ENCODE data around the gene FIBCD1. TPM values are rescaled to one million over a fixed set of nuclear protein-coding genes. Genes with fewer than 3 reads are reported as not detected.

FIBCD1 gene
- total RNA-seq, 1 experiment from 2014 or later = 6.6 TPM

DNA sequence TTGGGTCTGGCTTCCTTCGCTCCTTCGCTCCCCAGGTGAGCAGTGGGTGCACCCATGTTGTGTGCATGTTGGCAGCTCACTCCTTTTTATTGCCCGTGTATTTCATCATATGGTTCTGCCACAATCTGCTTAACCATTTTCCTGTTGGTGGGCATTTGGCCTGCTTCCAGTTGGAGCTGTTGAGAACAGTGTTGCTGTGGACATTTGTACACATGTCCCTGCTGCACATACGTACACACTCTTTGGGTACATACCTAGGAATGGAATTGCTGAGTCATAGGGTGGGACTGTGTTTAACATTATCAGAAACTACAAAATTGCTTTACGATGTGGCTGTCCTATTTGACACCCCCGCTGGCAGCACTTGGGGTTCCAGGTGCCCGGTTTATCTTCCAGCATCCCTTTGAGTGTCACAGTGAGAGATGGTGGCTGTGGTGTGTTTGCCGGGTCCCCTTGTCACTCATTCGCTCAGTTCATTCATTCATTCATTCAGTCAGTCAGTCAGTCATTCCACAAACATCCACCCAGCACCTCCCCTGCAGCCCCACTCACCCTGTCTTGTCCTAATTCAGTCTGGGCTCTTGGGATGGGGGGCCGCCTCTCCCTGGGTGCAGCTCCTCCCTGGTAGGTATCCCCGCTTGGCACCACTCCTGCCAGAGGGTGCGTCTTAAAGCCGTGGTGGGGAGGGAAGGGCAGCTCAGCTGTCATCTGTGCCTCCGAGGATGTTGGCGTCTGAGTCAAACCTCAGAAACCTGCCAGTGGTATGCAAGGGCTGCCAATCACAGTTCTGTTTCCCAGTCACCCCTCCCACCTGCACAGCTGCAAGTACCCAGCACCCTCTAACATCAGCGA, 7.9 kb upstream of the FIBCD1 start:
- Mint-ChIP-seq H3K4me1 (no peaks in the 10 kb centered on the region), H3K27me3 (ENCODE audit: low read depth) (peaks cover 28% of the 10 kb centered on the region), H3K9me3 (peaks cover 17% of the 10 kb centered on the region), H3K27ac (no peak overlapping the region), H3K36me3 (no peaks in the 10 kb centered on the region), H3K4me3 (no peak overlapping the region)
- CTCF ChIA-PET = interaction anchor here (1.0 to 1.6 kb wide), 2 partner anchors 80 to 100 kb away, joined by 3 to 6 read pairs; no protein-coding TSS in a partner anchor
- ATAC-seq = no peak
- POLR2A ChIA-PET = no interaction called here
- DNase-seq (ENCODE audit: low spot score) = no peak
- TF ChIP-seq, protein P1, sequence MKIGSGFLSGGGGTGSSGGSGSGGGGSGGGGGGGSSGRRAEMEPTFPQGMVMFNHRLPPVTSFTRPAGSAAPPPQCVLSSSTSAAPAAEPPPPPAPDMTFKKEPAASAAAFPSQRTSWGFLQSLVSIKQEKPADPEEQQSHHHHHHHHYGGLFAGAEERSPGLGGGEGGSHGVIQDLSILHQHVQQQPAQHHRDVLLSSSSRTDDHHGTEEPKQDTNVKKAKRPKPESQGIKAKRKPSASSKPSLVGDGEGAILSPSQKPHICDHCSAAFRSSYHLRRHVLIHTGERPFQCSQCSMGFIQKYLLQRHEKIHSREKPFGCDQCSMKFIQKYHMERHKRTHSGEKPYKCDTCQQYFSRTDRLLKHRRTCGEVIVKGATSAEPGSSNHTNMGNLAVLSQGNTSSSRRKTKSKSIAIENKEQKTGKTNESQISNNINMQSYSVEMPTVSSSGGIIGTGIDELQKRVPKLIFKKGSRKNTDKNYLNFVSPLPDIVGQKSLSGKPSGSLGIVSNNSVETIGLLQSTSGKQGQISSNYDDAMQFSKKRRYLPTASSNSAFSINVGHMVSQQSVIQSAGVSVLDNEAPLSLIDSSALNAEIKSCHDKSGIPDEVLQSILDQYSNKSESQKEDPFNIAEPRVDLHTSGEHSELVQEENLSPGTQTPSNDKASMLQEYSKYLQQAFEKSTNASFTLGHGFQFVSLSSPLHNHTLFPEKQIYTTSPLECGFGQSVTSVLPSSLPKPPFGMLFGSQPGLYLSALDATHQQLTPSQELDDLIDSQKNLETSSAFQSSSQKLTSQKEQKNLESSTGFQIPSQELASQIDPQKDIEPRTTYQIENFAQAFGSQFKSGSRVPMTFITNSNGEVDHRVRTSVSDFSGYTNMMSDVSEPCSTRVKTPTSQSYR (CRISPR knock-in tag; IDR thresholded peaks at IDR 0.05) = no peak
- TF ChIP-seq CREB1 (CRISPR knock-in tag; IDR thresholded peaks at IDR 0.05) = no peak
- TF ChIP-seq, protein P2, sequence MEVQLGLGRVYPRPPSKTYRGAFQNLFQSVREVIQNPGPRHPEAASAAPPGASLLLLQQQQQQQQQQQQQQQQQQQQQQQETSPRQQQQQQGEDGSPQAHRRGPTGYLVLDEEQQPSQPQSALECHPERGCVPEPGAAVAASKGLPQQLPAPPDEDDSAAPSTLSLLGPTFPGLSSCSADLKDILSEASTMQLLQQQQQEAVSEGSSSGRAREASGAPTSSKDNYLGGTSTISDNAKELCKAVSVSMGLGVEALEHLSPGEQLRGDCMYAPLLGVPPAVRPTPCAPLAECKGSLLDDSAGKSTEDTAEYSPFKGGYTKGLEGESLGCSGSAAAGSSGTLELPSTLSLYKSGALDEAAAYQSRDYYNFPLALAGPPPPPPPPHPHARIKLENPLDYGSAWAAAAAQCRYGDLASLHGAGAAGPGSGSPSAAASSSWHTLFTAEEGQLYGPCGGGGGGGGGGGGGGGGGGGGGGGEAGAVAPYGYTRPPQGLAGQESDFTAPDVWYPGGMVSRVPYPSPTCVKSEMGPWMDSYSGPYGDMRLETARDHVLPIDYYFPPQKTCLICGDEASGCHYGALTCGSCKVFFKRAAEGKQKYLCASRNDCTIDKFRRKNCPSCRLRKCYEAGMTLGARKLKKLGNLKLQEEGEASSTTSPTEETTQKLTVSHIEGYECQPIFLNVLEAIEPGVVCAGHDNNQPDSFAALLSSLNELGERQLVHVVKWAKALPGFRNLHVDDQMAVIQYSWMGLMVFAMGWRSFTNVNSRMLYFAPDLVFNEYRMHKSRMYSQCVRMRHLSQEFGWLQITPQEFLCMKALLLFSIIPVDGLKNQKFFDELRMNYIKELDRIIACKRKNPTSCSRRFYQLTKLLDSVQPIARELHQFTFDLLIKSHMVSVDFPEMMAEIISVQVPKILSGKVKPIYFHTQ (CRISPR knock-in tag; IDR thresholded peaks at IDR 0.05) = no peak
- TF ChIP-seq, protein P3, sequence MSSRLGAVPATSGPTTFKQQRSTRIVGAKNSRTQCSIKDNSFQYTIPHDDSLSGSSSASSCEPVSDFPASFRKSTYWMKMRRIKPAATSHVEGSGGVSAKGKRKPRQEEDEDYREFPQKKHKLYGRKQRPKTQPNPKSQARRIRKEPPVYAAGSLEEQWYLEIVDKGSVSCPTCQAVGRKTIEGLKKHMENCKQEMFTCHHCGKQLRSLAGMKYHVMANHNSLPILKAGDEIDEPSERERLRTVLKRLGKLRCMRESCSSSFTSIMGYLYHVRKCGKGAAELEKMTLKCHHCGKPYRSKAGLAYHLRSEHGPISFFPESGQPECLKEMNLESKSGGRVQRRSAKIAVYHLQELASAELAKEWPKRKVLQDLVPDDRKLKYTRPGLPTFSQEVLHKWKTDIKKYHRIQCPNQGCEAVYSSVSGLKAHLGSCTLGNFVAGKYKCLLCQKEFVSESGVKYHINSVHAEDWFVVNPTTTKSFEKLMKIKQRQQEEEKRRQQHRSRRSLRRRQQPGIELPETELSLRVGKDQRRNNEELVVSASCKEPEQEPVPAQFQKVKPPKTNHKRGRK (CRISPR knock-in tag; IDR thresholded peaks at IDR 0.05; ENCODE audit: borderline replicate concordance) = no peak
- TF ChIP-seq ZNF396 (CRISPR knock-in tag; IDR thresholded peaks at IDR 0.05; ENCODE audit: borderline replicate concordance) = no peak

DNA sequence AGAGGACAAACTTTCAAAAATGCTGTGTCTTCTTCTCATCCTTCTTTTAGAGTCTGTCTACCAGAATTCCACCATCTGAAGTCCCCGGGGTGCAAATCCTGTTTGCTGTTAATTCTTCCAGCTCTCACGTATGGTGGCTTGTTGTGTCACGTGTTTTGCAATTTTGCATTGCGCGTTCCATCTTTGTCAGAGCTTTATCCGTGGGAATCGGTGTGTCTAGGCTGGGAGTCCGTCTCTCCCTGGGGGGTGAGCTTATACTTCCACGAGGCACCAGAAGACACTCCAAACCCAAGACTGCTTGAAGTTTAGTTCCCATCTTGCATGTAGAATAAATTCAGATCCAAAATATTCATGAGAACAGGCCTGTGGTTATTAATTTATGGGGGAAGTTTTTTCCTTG, 6.1 kb upstream of the FIBCD1 start:
- ChIA-PET POLR2A (no interaction called here), CTCF (interaction anchor here (0.7 to 3.1 kb wide), 3 partner anchors 53 to 101 kb away, joined by 3 to 16 read pairs (median 9); no protein-coding TSS in a partner anchor)
- Mint-ChIP-seq H3K27me3 (ENCODE audit: low read depth) (peaks cover 37% of the 10 kb centered on the region), H3K4me3 (no peak overlapping the region), H3K9me3 (peaks cover 7% of the 10 kb centered on the region), H3K27ac (no peak overlapping the region), H3K4me1 (peaks cover 8% of the 10 kb centered on the region), H3K36me3 (no peaks in the 10 kb centered on the region)
- TF ChIP-seq, protein P4, sequence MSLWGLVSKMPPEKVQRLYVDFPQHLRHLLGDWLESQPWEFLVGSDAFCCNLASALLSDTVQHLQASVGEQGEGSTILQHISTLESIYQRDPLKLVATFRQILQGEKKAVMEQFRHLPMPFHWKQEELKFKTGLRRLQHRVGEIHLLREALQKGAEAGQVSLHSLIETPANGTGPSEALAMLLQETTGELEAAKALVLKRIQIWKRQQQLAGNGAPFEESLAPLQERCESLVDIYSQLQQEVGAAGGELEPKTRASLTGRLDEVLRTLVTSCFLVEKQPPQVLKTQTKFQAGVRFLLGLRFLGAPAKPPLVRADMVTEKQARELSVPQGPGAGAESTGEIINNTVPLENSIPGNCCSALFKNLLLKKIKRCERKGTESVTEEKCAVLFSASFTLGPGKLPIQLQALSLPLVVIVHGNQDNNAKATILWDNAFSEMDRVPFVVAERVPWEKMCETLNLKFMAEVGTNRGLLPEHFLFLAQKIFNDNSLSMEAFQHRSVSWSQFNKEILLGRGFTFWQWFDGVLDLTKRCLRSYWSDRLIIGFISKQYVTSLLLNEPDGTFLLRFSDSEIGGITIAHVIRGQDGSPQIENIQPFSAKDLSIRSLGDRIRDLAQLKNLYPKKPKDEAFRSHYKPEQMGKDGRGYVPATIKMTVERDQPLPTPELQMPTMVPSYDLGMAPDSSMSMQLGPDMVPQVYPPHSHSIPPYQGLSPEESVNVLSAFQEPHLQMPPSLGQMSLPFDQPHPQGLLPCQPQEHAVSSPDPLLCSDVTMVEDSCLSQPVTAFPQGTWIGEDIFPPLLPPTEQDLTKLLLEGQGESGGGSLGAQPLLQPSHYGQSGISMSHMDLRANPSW (CRISPR knock-in tag; conservative IDR thresholded peaks at IDR 0.05; ENCODE audit: low read depth) = no peak
- TF ChIP-seq, protein P5, sequence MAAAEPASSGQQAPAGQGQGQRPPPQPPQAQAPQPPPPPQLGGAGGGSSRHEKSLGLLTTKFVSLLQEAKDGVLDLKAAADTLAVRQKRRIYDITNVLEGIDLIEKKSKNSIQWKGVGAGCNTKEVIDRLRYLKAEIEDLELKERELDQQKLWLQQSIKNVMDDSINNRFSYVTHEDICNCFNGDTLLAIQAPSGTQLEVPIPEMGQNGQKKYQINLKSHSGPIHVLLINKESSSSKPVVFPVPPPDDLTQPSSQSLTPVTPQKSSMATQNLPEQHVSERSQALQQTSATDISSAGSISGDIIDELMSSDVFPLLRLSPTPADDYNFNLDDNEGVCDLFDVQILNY (CRISPR knock-in tag; IDR thresholded peaks at IDR 0.05) = no peak
- TF ChIP-seq IRF2 (CRISPR knock-in tag; IDR thresholded peaks at IDR 0.05; ENCODE audit: borderline replicate concordance, low read depth) (no peak), SP1 (CRISPR knock-in tag; conservative IDR thresholded peaks at IDR 0.05) (no peak), OVOL2 (CRISPR knock-in tag; IDR thresholded peaks at IDR 0.05; ENCODE audit: borderline replicate concordance) (no peak), FOXK1 (CRISPR knock-in tag; IDR thresholded peaks at IDR 0.05) (no peak), ELF4 (CRISPR knock-in tag; IDR thresholded peaks at IDR 0.05; ENCODE audit: low read depth) (no peak), ESRRA (CRISPR knock-in tag; IDR thresholded peaks at IDR 0.05; ENCODE audit: borderline replicate concordance) (no peak), SMAD3 (CRISPR knock-in tag; IDR thresholded peaks at IDR 0.05; ENCODE audit: borderline replicate concordance) (no peak)
- TF ChIP-seq, protein P6, sequence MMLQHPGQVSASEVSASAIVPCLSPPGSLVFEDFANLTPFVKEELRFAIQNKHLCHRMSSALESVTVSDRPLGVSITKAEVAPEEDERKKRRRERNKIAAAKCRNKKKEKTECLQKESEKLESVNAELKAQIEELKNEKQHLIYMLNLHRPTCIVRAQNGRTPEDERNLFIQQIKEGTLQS (CRISPR knock-in tag; conservative IDR thresholded peaks at IDR 0.05) = no peak
- TF ChIP-seq, protein P7, sequence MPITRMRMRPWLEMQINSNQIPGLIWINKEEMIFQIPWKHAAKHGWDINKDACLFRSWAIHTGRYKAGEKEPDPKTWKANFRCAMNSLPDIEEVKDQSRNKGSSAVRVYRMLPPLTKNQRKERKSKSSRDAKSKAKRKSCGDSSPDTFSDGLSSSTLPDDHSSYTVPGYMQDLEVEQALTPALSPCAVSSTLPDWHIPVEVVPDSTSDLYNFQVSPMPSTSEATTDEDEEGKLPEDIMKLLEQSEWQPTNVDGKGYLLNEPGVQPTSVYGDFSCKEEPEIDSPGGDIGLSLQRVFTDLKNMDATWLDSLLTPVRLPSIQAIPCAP (CRISPR knock-in tag; IDR thresholded peaks at IDR 0.05) = no peak
- ATAC-seq (no peak), DNase-seq (ENCODE audit: low spot score) (no peak)
